SK-N-SH (cell line): Measurements from ENCODE around the gene ISCA1.

Source experiments
- CHD2 ChIP-seq: fragments of 150-350 bp; IDR thresholded peaks from 2 replicates; pipeline ENCODE4 v1.6.1; 2018; ENCODE audit warnings: low read length; ENCODE audit not compliant: partially characterized antibody
- CTCF ChIP-seq: fragments of 200-600 bp; sonication (generic); IDR thresholded peaks from 2 replicates; pipeline ENCODE4 v1.6.1; 2017; ENCODE audit warnings: antibody characterized with exemption, mild to moderate bottlenecking, moderate library complexity
- ELF1 ChIP-seq: IDR thresholded peaks from 2 replicates; pipeline ENCODE4 v1.4.0; 2012
- EP300 ChIP-seq, 2 experiments: IDR thresholded peaks; 2 replicates each; pipeline versions ENCODE4 v1.4.0 to v1.6.1; 2012; ENCODE audit warnings: borderline replicate concordance in 1 of 2, low read depth in 1 of 2, low read length in 1 of 2
- FOXM1 ChIP-seq: IDR thresholded peaks from 2 replicates; pipeline ENCODE4 v1.4.0; 2012; ENCODE audit warnings: low read depth, mild to moderate bottlenecking
- GABPA ChIP-seq: IDR thresholded peaks from 2 replicates; pipeline ENCODE4 v1.4.0; 2012; ENCODE audit warnings: low read depth, mild to moderate bottlenecking
- JUND ChIP-seq: IDR thresholded peaks from 2 replicates; pipeline ENCODE4 v1.4.0; 2012
- MXI1 ChIP-seq: IDR thresholded peaks from 2 replicates; pipeline ENCODE4 v1.6.1; 2012; ENCODE audit warnings: mild to moderate bottlenecking, low read depth, low read length, improper control_type of control experiment
- SIN3A ChIP-seq: IDR thresholded peaks from 2 replicates; pipeline ENCODE4 v1.6.1; 2012; ENCODE audit warnings: low read depth, mild to moderate bottlenecking, low read length, moderate library complexity, borderline replicate concordance
- SMC3 ChIP-seq: IDR thresholded peaks from 2 replicates; pipeline ENCODE4 v1.6.1; 2012; ENCODE audit warnings: low read depth, low read length, improper control_type of control experiment
- TCF12 ChIP-seq: IDR thresholded peaks from 2 replicates; pipeline ENCODE4 v1.4.0; 2012
- YY1 ChIP-seq: IDR thresholded peaks from 2 replicates; pipeline ENCODE4 v1.4.0; 2012; ENCODE audit warnings: low read depth, mild to moderate bottlenecking

GRCh38 chr9:86315078-86315477, 32.7 kb upstream of the ISCA1 start:
- TF ChIP-seq SIN3A (no peak), TCF12 (no peak), GABPA (no peak), MXI1 (no peak), CHD2 (no peak), CTCF (no peak), ELF1 (no peak), FOXM1 (no peak), JUND (no peak), SMC3 (no peak), EP300 (IDR thresholded peaks at IDR 0.05; ENCODE audit: borderline replicate concordance in 1 of 2, low read depth in 1 of 2, low read length in 1 of 2) (no peak), YY1 (no peak)
